ENCODE results near the gene TGM1.

TGM1 gene

GRCh38 chr14:24292118-24292807 lies 29.3 kb upstream of the TGM1 start:
- no peak overlapping the region for H3K4me2 ChIP-seq (ENCODE audit: insufficient read depth, low read length, poor library complexity, severe bottlenecking)
- H3K4me1 ChIP-seq (ENCODE audit: control insufficient read depth in 2 of 2, insufficient read depth in 1 of 2, low read depth in 1 of 2, low read length in 2 of 2) = peaks cover 0 to 1% of the 10 kb centered on the region in 2 donors
- H3K18ac ChIP-seq (ENCODE audit: low read length) = no peak overlapping the region
- no peak overlapping the region for H3K14ac ChIP-seq (ENCODE audit: low read length)
- H3K27ac ChIP-seq (replicated peaks; ENCODE audit: low read length) = no peak overlapping the region
- H3K36me3 ChIP-seq (replicated peaks in 1 of 2; ENCODE audit: control insufficient read depth in 2 of 2, insufficient read depth in 2 of 2, low read length in 2 of 2) = peaks cover 25 to 56% of the 10 kb centered on the region in 2 donors
- H3K23ac ChIP-seq (ENCODE audit: low read depth, low read length, poor library complexity) = peak overlapping the region; percentile 58
- H2BK15ac ChIP-seq (ENCODE audit: low read length) = no peak overlapping the region
- DNase-seq (ENCODE audit: low spot score) = no peak
- H2AFZ ChIP-seq (ENCODE audit: low read length) = no peak overlapping the region
- H3K4ac ChIP-seq (ENCODE audit: low read length) = no peak overlapping the region
- H4K91ac ChIP-seq (ENCODE audit: low read depth, low read length, poor library complexity) = no peak overlapping the region
- no peak overlapping the region for H2BK12ac ChIP-seq (ENCODE audit: low read length)
- H3K4me3 ChIP-seq (ENCODE audit: low read length in 2 of 2) = no peak overlapping the region
- no peak overlapping the region for H2BK5ac ChIP-seq (ENCODE audit: low read length)
- H3K9me3 ChIP-seq (replicated peaks in 1 of 2; ENCODE audit: control insufficient read depth in 2 of 2, insufficient read depth in 1 of 2, low read depth in 1 of 2, low read length in 2 of 2) = no peaks in the 10 kb centered on the region
- no peaks in the 10 kb centered on the region for H3K27me3 ChIP-seq (ENCODE audit: control insufficient read depth in 3 of 3, insufficient read depth in 3 of 3, low read depth in 1 of 3, low read length in 3 of 3)
- H2BK120ac ChIP-seq (ENCODE audit: low read depth, low read length) = no peak overlapping the region
- no peaks in the 10 kb centered on the region for H3K79me1 ChIP-seq (ENCODE audit: low read depth, low read length)
- WGBS, 2 donors (ENCODE audit: extremely low coverage in 2 of 2, insufficient read length in 2 of 2, insufficient replicate concordance in 1 of 2) = no CpG with 5 or more reads among the region's 11 CpGs
- H4K8ac ChIP-seq (ENCODE audit: low read depth, low read length) = no peak overlapping the region
- no peak overlapping the region for H2AK5ac ChIP-seq (ENCODE audit: low read depth, low read length)
- peak overlapping the region; percentile 32 for H3K9ac ChIP-seq (ENCODE audit: low read depth, low read length, poor library complexity)

- H2BK120ac ChIP-seq (ENCODE audit: low read depth, low read length) = no peak overlapping the region
- H3K18ac ChIP-seq (ENCODE audit: low read length) = no peak overlapping the region
- no peak overlapping the region for H2BK12ac ChIP-seq (ENCODE audit: low read length)
- H4K91ac ChIP-seq (ENCODE audit: low read depth, low read length, poor library complexity) = no peak overlapping the region
- no peak overlapping the region for H3K4ac ChIP-seq (ENCODE audit: low read length)
- no peak overlapping the region for H2BK15ac ChIP-seq (ENCODE audit: low read length)
- WGBS, 2 donors (ENCODE audit: extremely low coverage in 2 of 2, insufficient read length in 2 of 2, insufficient replicate concordance in 1 of 2) = no CpG with 5 or more reads among the region's 3 CpGs
- no peaks in the 10 kb centered on the region for H3K27me3 ChIP-seq (ENCODE audit: control insufficient read depth in 3 of 3, insufficient read depth in 3 of 3, low read depth in 1 of 3, low read length in 3 of 3)
- no peak overlapping the region for H3K14ac ChIP-seq (ENCODE audit: low read length)
- no peak for DNase-seq (ENCODE audit: low spot score)
- no peak overlapping the region for H3K4me2 ChIP-seq (ENCODE audit: insufficient read depth, low read length, poor library complexity, severe bottlenecking)
- no peaks in the 10 kb centered on the region for H3K9me3 ChIP-seq (replicated peaks in 1 of 2; ENCODE audit: control insufficient read depth in 2 of 2, insufficient read depth in 1 of 2, low read depth in 1 of 2, low read length in 2 of 2)
- no peak overlapping the region for H3K23ac ChIP-seq (ENCODE audit: low read depth, low read length, poor library complexity)
- H3K9ac ChIP-seq (ENCODE audit: low read depth, low read length, poor library complexity) = no peak overlapping the region
- H3K4me1 ChIP-seq (ENCODE audit: control insufficient read depth in 2 of 2, insufficient read depth in 1 of 2, low read depth in 1 of 2, low read length in 2 of 2) = no peaks in the 10 kb centered on the region
- H3K27ac ChIP-seq (replicated peaks; ENCODE audit: low read length) = no peak overlapping the region
- H3K4me3 ChIP-seq (ENCODE audit: low read length in 2 of 2) = no peak overlapping the region
- no peak overlapping the region for H2AFZ ChIP-seq (ENCODE audit: low read length)
- H4K8ac ChIP-seq (ENCODE audit: low read depth, low read length) = no peak overlapping the region
- peaks cover 25 to 56% of the 10 kb centered on the region in 2 donors for H3K36me3 ChIP-seq (replicated peaks in 1 of 2; ENCODE audit: control insufficient read depth in 2 of 2, insufficient read depth in 2 of 2, low read length in 2 of 2)
- H2AK5ac ChIP-seq (ENCODE audit: low read depth, low read length) = no peak overlapping the region
- no peaks in the 10 kb centered on the region for H3K79me1 ChIP-seq (ENCODE audit: low read depth, low read length)
- peak overlapping the region; percentile 57 for H2BK5ac ChIP-seq (ENCODE audit: low read length)
Measured at GRCh38 chr14:24291446-24292117, 28.6 kb upstream of the TGM1 start.

GRCh38 chr14:24290746-24291145 lies 27.8 kb upstream of the TGM1 start:
- Histone ChIP-seq H2BK5ac (ENCODE audit: low read length) (peak overlapping the region; percentile 57), H3K14ac (ENCODE audit: low read length) (no peak overlapping the region), H3K18ac (ENCODE audit: low read length) (no peak overlapping the region), H3K4ac (ENCODE audit: low read length) (no peak overlapping the region), H3K4me3 (ENCODE audit: low read length in 2 of 2) (no peak overlapping the region), H3K9me3 (replicated peaks in 1 of 2; ENCODE audit: control insufficient read depth in 2 of 2, insufficient read depth in 1 of 2, low read depth in 1 of 2, low read length in 2 of 2) (no peaks in the 10 kb centered on the region), H3K27ac (replicated peaks; ENCODE audit: low read length) (no peak overlapping the region), H3K36me3 (replicated peaks in 1 of 2; ENCODE audit: control insufficient read depth in 2 of 2, insufficient read depth in 2 of 2, low read length in 2 of 2) (peaks cover 20 to 47% of the 10 kb centered on the region in 2 donors), H2AK5ac (ENCODE audit: low read depth, low read length) (no peak overlapping the region), H3K9ac (ENCODE audit: low read depth, low read length, poor library complexity) (no peak overlapping the region), H2BK120ac (ENCODE audit: low read depth, low read length) (no peak overlapping the region), H2AFZ (ENCODE audit: low read length) (no peak overlapping the region), H3K27me3 (ENCODE audit: control insufficient read depth in 3 of 3, insufficient read depth in 3 of 3, low read depth in 1 of 3, low read length in 3 of 3) (no peaks in the 10 kb centered on the region), H3K4me2 (ENCODE audit: insufficient read depth, low read length, poor library complexity, severe bottlenecking) (no peak overlapping the region), H3K79me1 (ENCODE audit: low read depth, low read length) (no peaks in the 10 kb centered on the region), H2BK15ac (ENCODE audit: low read length) (no peak overlapping the region), H3K23ac (ENCODE audit: low read depth, low read length, poor library complexity) (peak overlapping the region; percentile 49), H4K8ac (ENCODE audit: low read depth, low read length) (no peak overlapping the region), H4K91ac (ENCODE audit: low read depth, low read length, poor library complexity) (no peak overlapping the region), H3K4me1 (ENCODE audit: control insufficient read depth in 2 of 2, insufficient read depth in 1 of 2, low read depth in 1 of 2, low read length in 2 of 2) (no peaks in the 10 kb centered on the region), H2BK12ac (ENCODE audit: low read length) (no peak overlapping the region)
- DNase-seq (ENCODE audit: low spot score) = no peak
- WGBS, 2 donors (ENCODE audit: extremely low coverage in 2 of 2, insufficient read length in 2 of 2, insufficient replicate concordance in 1 of 2) = no CpG with 5 or more reads among the region's 9 CpGs

- H3K36me3 ChIP-seq (replicated peaks in 1 of 2; ENCODE audit: control insufficient read depth in 2 of 2, insufficient read depth in 2 of 2, low read length in 2 of 2) = peaks cover 19 to 38% of the 10 kb centered on the region in 2 donors
- H3K23ac ChIP-seq (ENCODE audit: low read depth, low read length, poor library complexity) = no peak overlapping the region
- H3K4ac ChIP-seq (ENCODE audit: low read length) = no peak overlapping the region
- no peaks in the 10 kb centered on the region for H3K27me3 ChIP-seq (ENCODE audit: control insufficient read depth in 3 of 3, insufficient read depth in 3 of 3, low read depth in 1 of 3, low read length in 3 of 3)
- no peak overlapping the region for H2BK120ac ChIP-seq (ENCODE audit: low read depth, low read length)
- H2BK12ac ChIP-seq (ENCODE audit: low read length) = no peak overlapping the region
- H3K9me3 ChIP-seq (replicated peaks in 1 of 2; ENCODE audit: control insufficient read depth in 2 of 2, insufficient read depth in 1 of 2, low read depth in 1 of 2, low read length in 2 of 2) = no peaks in the 10 kb centered on the region
- H3K9ac ChIP-seq (ENCODE audit: low read depth, low read length, poor library complexity) = no peak overlapping the region
- H3K27ac ChIP-seq (replicated peaks; ENCODE audit: low read length) = no peak overlapping the region
- no peak overlapping the region for H2BK15ac ChIP-seq (ENCODE audit: low read length)
- H3K4me1 ChIP-seq (ENCODE audit: control insufficient read depth in 2 of 2, insufficient read depth in 1 of 2, low read depth in 1 of 2, low read length in 2 of 2) = peaks cover 0 to 2% of the 10 kb centered on the region in 2 donors
- no peak overlapping the region for H3K4me3 ChIP-seq (ENCODE audit: low read length in 2 of 2)
- no CpG with 5 or more reads among the region's 6 CpGs for WGBS, 2 donors (ENCODE audit: extremely low coverage in 2 of 2, insufficient read length in 2 of 2, insufficient replicate concordance in 1 of 2)
- H3K18ac ChIP-seq (ENCODE audit: low read length) = no peak overlapping the region
- no peak overlapping the region for H2AK5ac ChIP-seq (ENCODE audit: low read depth, low read length)
- H3K14ac ChIP-seq (ENCODE audit: low read length) = no peak overlapping the region
- no peak overlapping the region for H2AFZ ChIP-seq (ENCODE audit: low read length)
- no peak for DNase-seq (ENCODE audit: low spot score)
- H4K8ac ChIP-seq (ENCODE audit: low read depth, low read length) = no peak overlapping the region
- no peaks in the 10 kb centered on the region for H3K79me1 ChIP-seq (ENCODE audit: low read depth, low read length)
- no peak overlapping the region for H4K91ac ChIP-seq (ENCODE audit: low read depth, low read length, poor library complexity)
- H3K4me2 ChIP-seq (ENCODE audit: insufficient read depth, low read length, poor library complexity, severe bottlenecking) = no peak overlapping the region
- no peak overlapping the region for H2BK5ac ChIP-seq (ENCODE audit: low read length)
Measured at GRCh38 chr14:24289649-24290280, 26.8 kb upstream of the TGM1 start.
